Endodermal cell (in vitro differentiated cells): ENCODE data around the gene BRD8. TPM values are rescaled to one million over a fixed set of nuclear protein-coding genes. Genes with fewer than 3 reads are reported as not detected.

Experiments used
- DNase-seq: peaks from one replicate; pipeline ENCODE4 v3.0.0-alpha.2; 2017
- H3K27ac ChIP-seq: 2 replicates; pipeline ENCODE4 v1.5.1; 2013; ENCODE audit warnings: mild to moderate bottlenecking, low read depth, low read length, moderate library complexity
- H3K27me3 ChIP-seq: 2 replicates; pipeline ENCODE4 v1.6.1; 2013; ENCODE audit warnings: mild to moderate bottlenecking, low read length, moderate library complexity; ENCODE audit not compliant: insufficient read depth, control insufficient read depth, poor library complexity, severe bottlenecking
- H3K36me3 ChIP-seq: 2 replicates; pipeline ENCODE4 v1.7.0; 2013; ENCODE audit warnings: mild to moderate bottlenecking, low read length, moderate library complexity; ENCODE audit not compliant: control insufficient read depth, insufficient read depth
- H3K4me1 ChIP-seq: one replicate; pipeline ENCODE4 v1.7.0; 2013; ENCODE audit warnings: low read length; ENCODE audit not compliant: control insufficient read depth, insufficient read depth
- H3K4me3 ChIP-seq: 2 replicates; pipeline ENCODE4 v1.5.1; 2013; ENCODE audit warnings: mild to moderate bottlenecking, low read length, moderate library complexity
- H3K9ac ChIP-seq: 2 replicates; pipeline ENCODE4 v1.6.1; 2013; ENCODE audit warnings: mild to moderate bottlenecking, low read length, moderate library complexity; ENCODE audit not compliant: poor library complexity, severe bottlenecking; ENCODE audit errors: extremely low read depth
- H3K9me3 ChIP-seq: 2 replicates; pipeline ENCODE4 v1.6.1; 2013; ENCODE audit warnings: mild to moderate bottlenecking, low read length, moderate library complexity; ENCODE audit not compliant: control insufficient read depth
- H3K27ac Mint-ChIP-seq: 2 replicates; pipeline ENCODE4 v1.8.0; 2020; ENCODE audit warnings: mixed read lengths
- H3K27me3 Mint-ChIP-seq: 2 replicates; pipeline ENCODE4 v1.8.0; 2021; ENCODE audit warnings: mild to moderate bottlenecking, mixed read lengths; ENCODE audit not compliant: insufficient read depth
- H3K36me3 Mint-ChIP-seq: 2 replicates; pipeline ENCODE4 v1.8.0; 2020; ENCODE audit warnings: low read depth, mixed read lengths
- H3K4me1 Mint-ChIP-seq: 2 replicates; pipeline ENCODE4 v1.8.0; 2020; ENCODE audit warnings: mixed read lengths
- H3K4me3 Mint-ChIP-seq: 2 replicates; pipeline ENCODE4 v1.8.0; 2020; ENCODE audit warnings: mild to moderate bottlenecking, moderate library complexity, mixed read lengths
- H3K9me3 Mint-ChIP-seq: 2 replicates; pipeline ENCODE4 v1.8.0; 2020; ENCODE audit warnings: mild to moderate bottlenecking, mixed read lengths
- CTCF ChIP-seq: fragments of 200-600 bp; sonication (generic); conservative IDR thresholded peaks from 2 replicates; pipeline ENCODE4 v1.5.0; 2021; ENCODE audit warnings: antibody characterized with exemption, mild to moderate bottlenecking
- WGBS, 2 experiments: methylation state at CpG; one replicate each; pipeline versions ENCODE4 v1.1.5 to v1.1.7; 2013; ENCODE audit warnings: missing lambda C conversion rate in 2 of 2, mixed read lengths in 1 of 2; ENCODE audit not compliant: insufficient coverage in 1 of 2, insufficient read length in 1 of 2; 5-methylcytosine and 5-hydroxymethylcytosine counted together
- total RNA-seq, 2 donors: library from RNA; stranded (reverse); fragmentation: NEBNext Ultra II Directional in 1 of 2; extraction: Animal tissue kit (Norgen Biotek cat#: 25700) in 1 of 2; gene quantifications; 2 replicates in 1 of 2; 3 replicates in 1 of 2; pipeline ENCODE4 v1.2.1, GENCODE V29; 2021

The BRD8 gene
- total RNA-seq, 2 donors from 2014 or later = 120 to 122 TPM

GRCh38 chr5:138103319-138103637, 75.2 kb downstream of the BRD8 start:
- no peak for TF ChIP-seq CTCF
- no peak overlapping the region for H3K4me3 Mint-ChIP-seq
- H3K4me3 ChIP-seq = no peak overlapping the region

GRCh38 chr5:138102454-138103318, 75.7 kb downstream of the BRD8 start:
- Mint-ChIP-seq H3K9me3 (no peaks in the 10 kb centered on the region), H3K27me3 (peaks cover 7% of the 10 kb centered on the region), H3K4me1 (peaks cover 21% of the 10 kb centered on the region), H3K27ac (no peak overlapping the region), H3K36me3 (no peaks in the 10 kb centered on the region), H3K4me3 (no peak overlapping the region)
- Histone ChIP-seq H3K27me3 (no peaks in the 10 kb centered on the region), H3K9me3 (no peaks in the 10 kb centered on the region), H3K27ac (no peak overlapping the region), H3K4me3 (no peak overlapping the region), H3K9ac (no peak overlapping the region), H3K36me3 (no peaks in the 10 kb centered on the region), H3K4me1 (peaks cover 5% of the 10 kb centered on the region)
- no peak for DNase-seq
- no peak for TF ChIP-seq CTCF
- 60 to 68% methylated on average over 4 to 7 of the region's 7 CpGs for WGBS, 2 experiments

More at GRCh38 chr5:138103319-138103637, 75.2 kb downstream of the BRD8 start:
- no peaks in the 10 kb centered on the region for H3K36me3 Mint-ChIP-seq
- Histone ChIP-seq H3K27me3 (no peaks in the 10 kb centered on the region), H3K27ac (no peak overlapping the region), H3K4me1 (peaks cover 5% of the 10 kb centered on the region), H3K9me3 (no peaks in the 10 kb centered on the region), H3K9ac (no peak overlapping the region), H3K36me3 (no peaks in the 10 kb centered on the region)
- peaks cover 3% of the 10 kb centered on the region for H3K27me3 Mint-ChIP-seq
- H3K9me3 Mint-ChIP-seq = no peaks in the 10 kb centered on the region
- DNase-seq = peak; percentile 71
- H3K27ac Mint-ChIP-seq = no peak overlapping the region
- H3K4me1 Mint-ChIP-seq = peaks cover 21% of the 10 kb centered on the region
- 8% methylated on average over 3 of the region's 3 CpGs; no CpG with 5 or more reads in 1 of the 2 experiments for WGBS, 2 experiments

- no peaks in the 10 kb centered on the region for H3K36me3 ChIP-seq
- H3K9me3 ChIP-seq = no peaks in the 10 kb centered on the region
- H3K9ac ChIP-seq = no peak overlapping the region
- Mint-ChIP-seq H3K27me3 (peaks cover 35% of the 10 kb centered on the region), H3K9me3 (no peaks in the 10 kb centered on the region), H3K27ac (no peak overlapping the region), H3K4me3 (no peak overlapping the region), H3K36me3 (no peaks in the 10 kb centered on the region), H3K4me1 (peaks cover 37% of the 10 kb centered on the region)
- TF ChIP-seq CTCF = no peak
- H3K27me3 ChIP-seq = peaks cover 15% of the 10 kb centered on the region
- H3K4me1 ChIP-seq = peaks cover 3% of the 10 kb centered on the region
- no peak for DNase-seq
- 82 to 89% methylated on average over 11 of the region's 11 CpGs for WGBS, 2 experiments
- no peak overlapping the region for H3K4me3 ChIP-seq
- H3K27ac ChIP-seq = no peak overlapping the region
Measured at GRCh38 chr5:138096997-138097828, 81.2 kb downstream of the BRD8 start.
